MM.1S (cell line): Measurements from ENCODE around the gene BMPER.

Experiments
- CTCF ChIP-seq: fragments of 300-600 bp; sonication (generic); IDR thresholded peaks from 2 replicates; pipeline ENCODE4 v1.5.1; 2016; ENCODE audit warnings: antibody characterized with exemption, low read length, mixed read lengths
- EZH2 ChIP-seq: fragments of 300-600 bp; sonication (generic); optimal IDR thresholded peaks from 2 replicates; pipeline ENCODE3; 2017; ENCODE audit warnings: low read depth, mild to moderate bottlenecking, antibody characterized with exemption, low read length, mixed read lengths
- EZH2phosphoT487 ChIP-seq: fragments of 300-600 bp; sonication (generic); IDR thresholded peaks from 2 replicates; pipeline ENCODE4 v1.6.1; 2018; ENCODE audit warnings: antibody characterized with exemption, low read length

GRCh38 chr7:33950047-33950714 lies 44.8 kb downstream of the BMPER start:
- TF ChIP-seq CTCF: no peak
- no peak for TF ChIP-seq EZH2
- TF ChIP-seq EZH2phosphoT487: no peak
